Calu3 (cell line): ENCODE measurements around the gene RPUSD3. TPM values are rescaled to one million over a fixed set of nuclear protein-coding genes. Genes with fewer than 3 reads are reported as not detected.

Source experiments
- Bru-seq: library from RNA; stranded (reverse); fragments of 400-500 nt; gene quantifications from one replicate; lab custom pipeline; 2021; lab: Mats Ljungman, UMichigan
- BruChase-seq, 2 experiments: library from RNA; stranded (reverse); fragments of 400-500 nt; gene quantifications; one replicate each; lab custom pipeline; 2021; lab: Mats Ljungman, UMichigan
- BruUV-seq: library from RNA; stranded (reverse); fragments of 400-500 nt; replicated peaks from 2 replicates; lab custom pipeline; 2021; lab: Mats Ljungman, UMichigan
- CTCF ChIA-PET: fragments of 300-600 bp; sonication (Branson Sonifier 250); formaldehyde crosslinking; loops from one replicate; lab custom pipeline; 2022; ENCODE audit warnings: antibody characterized with exemption; lab: Charles Lee
- DNase-seq: peaks from one replicate; pipeline ENCODE4 v3.0.0; 2022
- H3K27ac Mint-ChIP-seq: one replicate; pipeline ENCODE4 v1.8.0; 2022; ENCODE audit warnings: mixed read lengths; ENCODE audit not compliant: unreplicated experiment
- H3K27me3 Mint-ChIP-seq: one replicate; pipeline ENCODE4 v1.8.0; 2022; ENCODE audit warnings: mixed read lengths; ENCODE audit not compliant: unreplicated experiment
- H3K36me3 Mint-ChIP-seq: one replicate; pipeline ENCODE4 v1.8.0; 2022; ENCODE audit warnings: mild to moderate bottlenecking, moderate library complexity, mixed read lengths; ENCODE audit not compliant: insufficient read depth, unreplicated experiment
- H3K4me1 Mint-ChIP-seq: one replicate; pipeline ENCODE4 v1.8.0; 2022; ENCODE audit warnings: mild to moderate bottlenecking, low read depth, mixed read lengths; ENCODE audit not compliant: unreplicated experiment
- H3K4me3 Mint-ChIP-seq: one replicate; pipeline ENCODE4 v1.8.0; 2022; ENCODE audit warnings: mild to moderate bottlenecking, low read depth, moderate library complexity, mixed read lengths; ENCODE audit not compliant: unreplicated experiment
- H3K9me3 Mint-ChIP-seq: one replicate; pipeline ENCODE4 v1.8.0; 2022; ENCODE audit warnings: low read depth, mixed read lengths; ENCODE audit not compliant: unreplicated experiment
- intact Hi-C: fragments of 100-400 bp; cut with micrococcal nuclease; formaldehyde crosslinking; loops from one replicate; pipeline ENCODE4 v1.10.0; 2022; ENCODE audit not compliant: unreplicated experiment
- long read RNA-seq: library from polyadenylated mRNA; stranded (forward); transcript quantifications from one replicate; pipeline ENCODE4 v2.0.0, GENCODE V29; 2022
- total RNA-seq: library from RNA; stranded (reverse); gene quantifications from 2 replicates; pipeline ENCODE4 v1.2.3, GENCODE V29; 2022
- TF ChIP-seq, protein P1 (sequence below): fragments of 200-600 bp; IDR thresholded peaks from one replicate; pipeline ENCODE4 v1.8.0; 2022; ENCODE audit warnings: antibody characterized with exemption; ENCODE audit not compliant: unreplicated experiment

Gene RPUSD3, protein sequence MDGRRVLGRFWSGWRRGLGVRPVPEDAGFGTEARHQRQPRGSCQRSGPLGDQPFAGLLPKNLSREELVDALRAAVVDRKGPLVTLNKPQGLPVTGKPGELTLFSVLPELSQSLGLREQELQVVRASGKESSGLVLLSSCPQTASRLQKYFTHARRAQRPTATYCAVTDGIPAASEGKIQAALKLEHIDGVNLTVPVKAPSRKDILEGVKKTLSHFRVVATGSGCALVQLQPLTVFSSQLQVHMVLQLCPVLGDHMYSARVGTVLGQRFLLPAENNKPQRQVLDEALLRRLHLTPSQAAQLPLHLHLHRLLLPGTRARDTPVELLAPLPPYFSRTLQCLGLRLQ
- 30.9 and 41.7 TPM in 2 replicates for total RNA-seq
- percentile 60 among the genes with signal in this experiment for Bru-seq, nascent RNA
- percentile 73 among the genes with signal in this experiment for BruChase-seq, experiment 1, labeled RNA remaining after a 6-hour chase
- BruChase-seq, experiment 2, labeled RNA remaining after a 2-hour chase = percentile 77 among the genes with signal in this experiment
- long read RNA-seq, transcript RPUSD3-201 (9 exons, 1,225 nt) = major isoform, 49 of 73 reads
- long read RNA-seq, partial matches to known transcripts = 2 of 73 reads
- long read RNA-seq, other reads (novel, unspliced or antisense) = 19 of 73 reads

DNA sequence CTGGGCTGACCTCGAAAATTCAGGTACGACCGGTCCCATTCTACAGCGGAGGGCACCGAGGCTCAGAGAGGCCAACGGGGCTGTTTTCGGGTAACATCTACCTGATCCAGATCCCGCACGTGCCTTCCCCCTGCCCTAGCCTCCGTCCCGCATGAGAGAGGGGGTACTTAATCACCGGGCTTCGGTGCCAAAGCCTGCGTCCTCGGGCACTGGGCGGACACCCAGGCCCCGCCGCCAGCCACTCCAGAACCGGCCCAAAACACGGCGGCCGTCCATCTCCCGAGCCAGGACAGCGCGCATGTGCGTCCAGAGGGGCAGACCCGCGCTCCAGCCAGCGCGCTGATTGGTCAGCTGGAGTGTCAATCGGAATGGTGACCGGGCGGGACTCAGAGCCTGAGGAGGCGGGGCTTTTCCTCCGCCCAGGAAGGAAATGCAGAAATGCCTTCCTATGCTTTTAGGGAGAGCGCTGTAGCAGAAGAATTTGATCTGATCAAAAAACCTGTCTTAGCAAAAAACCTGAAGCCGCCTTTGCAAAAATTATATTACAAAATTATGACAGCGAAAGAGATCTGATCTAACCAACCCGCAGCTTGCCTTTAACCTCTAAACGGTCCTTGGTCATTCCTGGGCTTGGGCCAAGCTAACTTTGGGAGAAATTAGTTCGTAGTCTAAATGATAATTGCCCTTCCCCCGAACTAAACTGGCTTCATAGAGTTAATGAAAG, at the start of gene RPUSD3:
Gene RPUSD3 (minus strand): TSS at position 294 of the 724 bp plus-strand sequence. CDS start 18 bp downstream, at position 276.
- Mint-ChIP-seq H3K4me3 (peak within 1 kb of the TSS; percentile 97), H3K9me3 (no peaks in the 10 kb centered on the region), H3K36me3 (peaks cover 25% of the 10 kb centered on the region), H3K27ac (peak within 1 kb of the TSS; percentile 71), H3K4me1 (peaks cover 18% of the 10 kb centered on the region), H3K27me3 (no peaks in the 10 kb centered on the region)
- BruUV-seq = no TSS peak
- intact Hi-C loops = no loop called here
- TF ChIP-seq, protein P1, sequence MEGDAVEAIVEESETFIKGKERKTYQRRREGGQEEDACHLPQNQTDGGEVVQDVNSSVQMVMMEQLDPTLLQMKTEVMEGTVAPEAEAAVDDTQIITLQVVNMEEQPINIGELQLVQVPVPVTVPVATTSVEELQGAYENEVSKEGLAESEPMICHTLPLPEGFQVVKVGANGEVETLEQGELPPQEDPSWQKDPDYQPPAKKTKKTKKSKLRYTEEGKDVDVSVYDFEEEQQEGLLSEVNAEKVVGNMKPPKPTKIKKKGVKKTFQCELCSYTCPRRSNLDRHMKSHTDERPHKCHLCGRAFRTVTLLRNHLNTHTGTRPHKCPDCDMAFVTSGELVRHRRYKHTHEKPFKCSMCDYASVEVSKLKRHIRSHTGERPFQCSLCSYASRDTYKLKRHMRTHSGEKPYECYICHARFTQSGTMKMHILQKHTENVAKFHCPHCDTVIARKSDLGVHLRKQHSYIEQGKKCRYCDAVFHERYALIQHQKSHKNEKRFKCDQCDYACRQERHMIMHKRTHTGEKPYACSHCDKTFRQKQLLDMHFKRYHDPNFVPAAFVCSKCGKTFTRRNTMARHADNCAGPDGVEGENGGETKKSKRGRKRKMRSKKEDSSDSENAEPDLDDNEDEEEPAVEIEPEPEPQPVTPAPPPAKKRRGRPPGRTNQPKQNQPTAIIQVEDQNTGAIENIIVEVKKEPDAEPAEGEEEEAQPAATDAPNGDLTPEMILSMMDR = no peak
- CTCF ChIA-PET = interaction anchor here (0.5 to 1.6 kb wide), 2 partner anchors 102 to 286 kb away, joined by 3 to 8 read pairs; no protein-coding TSS in a partner anchor
- DNase-seq = peak; percentile 97

DNA sequence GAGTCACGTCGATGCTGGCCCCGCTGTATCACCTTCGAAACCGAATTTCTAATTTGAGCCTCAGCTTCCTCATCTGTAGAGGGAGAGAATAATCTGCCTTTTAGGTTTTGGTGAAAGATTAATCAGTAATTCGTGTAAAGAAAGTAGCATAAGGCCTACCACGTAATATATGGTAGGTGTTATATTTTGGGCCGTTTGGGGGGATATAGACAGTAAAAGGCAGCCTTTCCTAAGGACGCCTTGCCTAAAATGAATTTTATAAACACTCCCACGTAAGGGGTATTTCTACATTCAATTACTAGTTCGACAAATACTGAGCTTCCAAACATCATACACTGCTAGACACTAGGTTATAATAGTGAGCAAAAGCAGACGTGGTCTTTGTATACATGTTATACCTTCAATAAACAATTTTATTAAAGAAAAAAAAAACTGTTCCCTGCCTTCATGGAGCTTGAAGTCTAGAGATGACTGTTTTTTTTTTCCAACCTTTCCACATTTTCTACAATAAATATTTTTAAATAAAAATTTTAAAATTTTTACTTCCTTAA, 47.3 kb upstream of the RPUSD3 start:
- peak overlapping the region; percentile 91 for H3K27ac Mint-ChIP-seq
- H3K4me1 Mint-ChIP-seq = peaks cover 30% of the 10 kb centered on the region
- TF ChIP-seq, protein P1 = no peak
- no peak for DNase-seq
- H3K4me3 Mint-ChIP-seq = peak overlapping the region; percentile 97
- H3K27me3 Mint-ChIP-seq = no peaks in the 10 kb centered on the region
- peaks cover 41% of the 10 kb centered on the region for H3K36me3 Mint-ChIP-seq
- no TSS peak for BruUV-seq
- H3K9me3 Mint-ChIP-seq = peaks cover 5% of the 10 kb centered on the region
- intact Hi-C loops = no loop called here
- CTCF ChIA-PET = interaction anchor here (1.6 kb wide), 1 partner anchor 12 kb away, joined by 3 read pairs; no protein-coding TSS in a partner anchor

DNA sequence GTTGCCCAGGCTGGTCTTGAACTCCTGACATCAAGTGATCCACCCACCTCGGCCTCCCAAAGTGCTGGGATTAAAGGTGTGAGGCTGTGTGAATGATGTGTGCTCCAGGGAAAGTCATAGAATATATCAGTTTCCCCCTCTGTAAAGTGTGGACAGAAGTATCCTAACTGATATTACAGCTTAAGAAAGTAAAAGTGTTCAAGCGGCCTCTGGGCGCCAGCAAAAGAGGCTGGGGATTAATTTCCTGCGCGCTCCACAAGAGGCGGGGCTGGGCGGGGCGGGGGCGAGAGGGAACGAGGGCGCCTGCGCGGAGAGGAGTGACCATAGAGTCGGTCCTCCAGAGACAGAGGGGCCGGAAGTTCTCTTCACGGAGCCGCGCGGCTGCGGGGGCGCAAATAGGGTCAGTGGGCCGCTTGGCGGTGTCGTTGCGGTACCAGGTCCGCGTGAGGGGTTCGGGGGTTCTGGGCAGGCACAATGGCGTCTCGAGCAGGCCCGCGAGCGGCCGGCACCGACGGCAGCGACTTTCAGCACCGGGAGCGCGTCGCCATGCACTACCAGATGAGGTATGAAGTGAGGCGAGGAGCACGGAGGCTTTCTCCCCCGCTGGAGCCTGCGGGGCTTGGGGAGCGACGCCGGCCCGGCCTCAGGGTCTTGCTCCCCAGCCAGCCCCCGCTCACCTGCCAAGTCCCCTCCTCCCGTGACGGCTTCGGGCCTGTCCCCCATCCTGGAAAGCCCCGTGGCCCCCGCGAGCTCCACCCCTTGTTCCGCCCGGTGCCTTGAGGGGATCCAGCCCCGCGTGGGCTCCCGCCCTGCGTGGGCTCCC, 46.7 kb upstream of the RPUSD3 start, which contains the start of gene JAGN1:
Gene JAGN1 (plus strand): TSS at position 362 of the 823 bp plus-strand sequence. CDS start 113 bp downstream, at position 475.
- Mint-ChIP-seq H3K9me3 (peaks cover 5% of the 10 kb centered on the region), H3K4me3 (peak within 1 kb of the TSS; percentile 97), H3K27me3 (no peaks in the 10 kb centered on the region), H3K4me1 (peaks cover 25% of the 10 kb centered on the region), H3K36me3 (peaks cover 41% of the 10 kb centered on the region), H3K27ac (peak within 1 kb of the TSS; percentile 91)
- DNase-seq = peak; percentile 86
- intact Hi-C loops = no loop called here
- CTCF ChIA-PET = interaction anchor here (1.6 kb wide), 1 partner anchor 12 kb away, joined by 3 read pairs; no protein-coding TSS in a partner anchor
- TF ChIP-seq, protein P1 = no peak
- BruUV-seq = TSS peak; percentile 54
